ENCODE data around the gene WWTR1.
A peak's percentile ranks its signal among the peaks of the same experiment; 100 is the strongest.

WWTR1 gene

DNA sequence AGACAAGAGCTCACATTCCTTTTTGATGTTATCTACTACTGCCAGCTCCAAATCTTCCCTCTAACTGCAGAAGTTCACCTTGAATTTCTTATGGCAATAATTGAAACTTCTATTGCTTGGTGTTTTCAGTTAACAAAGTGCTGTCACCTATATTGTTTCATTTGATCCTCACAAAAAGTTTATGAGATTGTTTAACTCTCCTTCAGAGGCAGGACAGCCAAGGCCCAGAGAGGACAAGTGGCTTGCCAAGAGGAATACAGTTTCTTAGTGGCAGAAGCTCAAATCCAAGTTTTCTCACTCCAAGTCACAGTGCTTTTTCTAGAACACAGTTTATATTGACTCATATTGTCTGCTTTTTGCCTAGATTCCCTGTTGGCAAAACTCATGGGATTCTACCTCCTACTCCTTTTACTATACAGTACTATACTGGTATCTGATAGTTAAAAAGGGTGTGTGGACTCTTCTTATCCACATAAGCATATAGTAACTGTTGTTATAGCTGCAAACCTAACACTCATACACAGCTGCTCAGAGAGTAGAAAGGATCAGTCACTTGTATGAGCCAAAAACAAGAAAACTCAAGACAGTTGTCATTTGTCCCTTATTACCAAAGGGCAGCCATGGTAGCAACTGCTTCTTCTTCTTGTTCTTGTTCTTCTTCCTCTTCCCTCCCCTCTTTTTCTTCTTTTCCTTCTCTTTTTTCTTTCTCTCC is 167.4 kb downstream of the WWTR1 start:
- no peak for DNase-seq

GRCh38 chr3:149489060-149489690 is 168.7 kb downstream of the WWTR1 start:
- peak; percentile 69 for DNase-seq

DNA sequence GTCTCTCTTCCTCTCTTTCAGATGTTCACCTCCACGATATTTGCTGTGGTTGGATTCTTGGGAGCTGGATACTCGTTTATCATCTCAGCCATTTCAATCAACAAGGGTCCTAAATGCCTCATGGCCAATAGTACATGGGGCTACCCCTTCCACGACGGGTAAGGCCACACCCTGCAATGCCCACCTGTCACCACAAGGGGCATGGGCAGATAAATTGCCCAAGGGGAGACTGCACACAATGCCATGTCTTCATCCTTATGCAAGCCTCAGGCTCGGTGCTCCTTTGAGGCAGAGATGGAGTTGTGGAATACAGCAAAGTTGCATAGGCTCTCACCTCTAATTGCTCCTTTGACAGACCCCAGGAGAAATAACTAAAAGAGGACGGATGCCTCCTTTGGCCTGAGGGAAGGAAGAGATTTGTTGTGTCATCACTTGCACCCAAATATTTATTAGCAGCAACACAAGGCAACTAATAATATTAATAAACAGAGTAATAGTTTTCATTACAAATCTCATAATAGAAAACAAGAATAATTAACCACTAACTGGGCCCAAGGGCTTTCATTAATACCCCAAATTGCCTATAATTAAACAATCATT is 170.1 kb downstream of the WWTR1 start:
- DNase-seq = peak; percentile 69

GRCh38 chr3:149486726-149487125 is 171.1 kb downstream of the WWTR1 start:
- DNase-seq = no peak

- DNase-seq = no peak
Measured at GRCh38 chr3:149481491-149481890, 176.3 kb downstream of the WWTR1 start.

GRCh38 chr3:149481056-149481455 is 176.8 kb downstream of the WWTR1 start:
- DNase-seq = no peak

- DNase-seq = peak; percentile 85
Measured at GRCh38 chr3:149480326-149481017, 177.4 kb downstream of the WWTR1 start.

DNA sequence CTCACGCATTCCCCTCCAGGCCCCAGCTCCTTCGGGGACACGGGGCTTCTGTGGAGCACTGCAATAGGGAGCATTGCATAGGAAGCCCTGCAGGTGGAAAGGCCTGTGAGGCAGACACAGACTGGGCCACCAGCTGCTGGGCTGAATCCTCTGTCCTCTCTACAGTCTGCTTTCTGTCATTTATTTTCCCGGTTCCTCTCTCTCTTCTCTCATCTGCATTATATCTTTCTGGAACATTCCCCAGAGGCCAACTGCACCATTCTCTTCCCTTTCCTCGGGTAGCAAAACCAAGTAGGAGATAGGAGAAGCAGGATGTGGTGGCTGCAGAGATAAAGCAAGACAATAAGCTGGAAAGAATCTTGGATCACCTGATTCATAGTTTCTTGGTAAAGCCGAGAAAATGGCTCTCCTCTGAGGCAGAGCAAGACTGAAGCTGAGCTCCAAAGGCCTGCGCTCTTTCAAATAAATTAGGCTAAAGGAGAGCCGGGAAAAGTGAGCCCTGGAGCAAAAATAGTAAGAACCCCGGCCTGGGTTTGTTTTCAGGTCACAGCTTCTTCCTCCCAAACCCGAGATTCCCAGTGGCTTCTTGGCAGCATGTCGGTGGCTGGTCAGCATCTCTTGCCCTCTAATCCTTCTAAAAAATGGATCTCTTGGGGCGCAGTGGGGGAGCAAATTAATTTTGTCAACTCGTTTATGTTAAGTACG is 178.1 kb downstream of the WWTR1 start:
- DNase-seq = no peak

GRCh38 chr3:149476225-149476624 is 181.6 kb downstream of the WWTR1 start:
- no peak for DNase-seq

- no peak for DNase-seq
Measured at GRCh38 chr3:149475451-149476060, 182.3 kb downstream of the WWTR1 start.

DNA sequence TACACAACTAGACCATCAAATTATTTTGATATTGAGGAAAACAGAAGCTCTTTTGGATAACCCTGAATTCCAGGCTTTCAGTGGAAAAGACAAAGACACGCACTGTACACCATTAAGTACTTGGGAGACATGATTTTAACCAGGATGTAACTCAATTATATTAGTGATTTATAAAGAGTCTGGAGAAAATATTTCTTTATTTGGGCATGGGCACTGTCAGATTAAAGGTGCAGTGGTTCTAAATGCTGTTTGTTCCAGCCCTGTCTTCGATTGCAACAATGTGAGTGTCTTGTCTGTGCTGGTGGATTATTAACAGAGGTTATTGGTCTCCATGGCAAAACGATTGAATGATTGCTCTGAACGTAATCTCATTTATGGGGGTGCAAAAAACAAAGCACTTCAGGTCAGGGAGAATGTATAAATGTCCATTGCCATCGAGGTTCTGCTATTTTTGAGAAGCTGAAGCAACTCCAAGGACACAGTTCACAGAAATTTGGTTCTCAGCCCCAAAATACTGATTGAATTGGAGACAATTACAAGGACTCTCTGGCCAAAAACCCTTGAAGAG is 183.5 kb downstream of the WWTR1 start, which contains the start of gene TM4SF4:
Gene TM4SF4, plus strand, starts transcription at position 448 of the 568 bp plus-strand sequence. CDS start 181 bp downstream, outside the sequence.
- no peak for DNase-seq

DNA sequence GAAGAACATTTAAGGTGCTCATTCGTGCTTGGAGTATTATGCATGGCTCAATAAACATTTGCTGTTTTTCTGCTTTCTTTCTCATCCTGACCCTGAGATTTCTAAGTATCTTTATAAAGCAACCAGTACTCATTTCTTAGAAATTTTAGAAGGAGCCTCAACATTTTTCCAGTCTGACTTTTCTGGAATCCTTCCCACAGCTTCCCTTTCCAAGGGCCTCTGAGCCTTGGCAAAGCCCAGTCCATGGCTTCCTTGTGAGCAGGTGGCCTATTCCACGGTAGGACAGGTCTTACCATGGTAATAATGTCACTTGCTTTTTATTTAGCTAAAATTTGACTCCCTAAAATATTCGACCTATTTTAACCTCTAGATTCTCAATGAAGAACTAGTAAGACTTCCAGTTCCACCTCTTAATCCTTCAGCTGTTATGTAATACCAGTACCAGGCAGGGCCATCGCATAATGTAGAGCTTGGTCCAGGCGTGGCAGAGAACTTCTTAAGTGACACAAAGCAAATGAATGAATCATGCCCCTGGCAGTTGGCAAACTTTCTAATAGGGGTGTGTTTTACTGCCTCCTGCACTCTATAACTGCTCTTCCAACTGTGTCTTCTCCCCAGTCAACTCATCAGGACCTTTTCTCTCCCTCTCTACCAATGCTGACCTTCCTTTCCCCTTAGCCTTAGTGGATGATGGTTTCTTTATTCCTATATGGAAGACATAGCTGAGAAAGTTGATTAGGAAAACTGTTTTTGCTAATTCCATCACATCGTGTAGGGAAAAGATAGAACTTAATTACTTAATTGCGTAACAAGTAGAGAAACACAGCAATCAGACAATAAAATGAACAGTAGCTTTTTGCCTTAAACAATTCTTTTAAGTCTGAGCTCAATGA is 184.2 kb downstream of the WWTR1 start:
- peak; percentile 18 for DNase-seq

GRCh38 chr3:149472030-149472797 is 185.6 kb downstream of the WWTR1 start:
- DNase-seq = no peak

GRCh38 chr3:149470381-149470780 is 187.4 kb downstream of the WWTR1 start:
- DNase-seq = no peak

GRCh38 chr3:149468504-149469212 is 189.2 kb downstream of the WWTR1 start:
- no peak for DNase-seq

Measured in NCI-H82 (cell line).